GM18870 (cell line): ENCODE results near the gene ANKRD63.

Experiments used
- ATAC-seq: cut with Tn5 transposase; IDR thresholded peaks from one replicate; pipeline ENCODE4 v1.9.1; 2021; ENCODE audit warnings: moderate library complexity; ENCODE audit not compliant: unreplicated experiment

The ANKRD63 gene

DNA sequence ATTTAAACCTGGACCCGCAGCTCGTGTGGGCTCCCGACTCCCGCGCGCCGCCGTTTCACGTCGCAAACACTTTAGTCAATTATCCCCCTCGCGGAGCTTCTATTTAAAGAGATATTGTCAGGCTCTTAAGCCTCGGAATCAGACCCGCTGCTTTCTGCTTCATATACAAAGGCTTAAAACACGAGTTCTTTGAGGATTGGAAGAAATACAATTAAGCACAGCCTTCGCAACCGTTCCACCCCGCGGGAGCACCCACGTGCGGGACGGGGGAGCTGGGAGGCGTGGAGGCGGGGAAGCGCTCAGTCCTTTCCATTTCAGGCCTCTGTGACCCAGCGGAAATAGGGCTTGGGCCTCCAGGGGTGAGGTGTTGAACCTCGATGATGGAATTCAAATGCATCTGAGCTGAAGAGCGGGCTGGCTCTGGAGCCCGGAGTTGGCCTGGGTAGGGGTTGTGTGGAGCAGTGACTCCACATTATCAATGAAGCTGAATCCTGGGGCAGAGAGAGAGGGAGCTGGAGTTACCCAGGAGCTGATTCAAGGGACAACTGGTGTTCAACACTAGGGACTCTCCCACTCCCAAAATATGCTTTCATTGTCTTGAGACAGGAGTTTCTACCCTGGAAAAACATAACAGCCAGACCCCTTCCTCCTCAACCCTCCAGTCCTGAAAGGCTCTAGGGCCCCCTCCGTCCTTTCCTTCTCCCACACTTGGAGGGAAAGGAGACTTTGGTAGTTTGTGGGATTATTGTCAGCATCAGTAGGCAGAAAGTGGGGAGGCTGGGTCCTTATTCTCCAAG lies 2.4 kb downstream of the ANKRD63 start:
- no peak for ATAC-seq

DNA sequence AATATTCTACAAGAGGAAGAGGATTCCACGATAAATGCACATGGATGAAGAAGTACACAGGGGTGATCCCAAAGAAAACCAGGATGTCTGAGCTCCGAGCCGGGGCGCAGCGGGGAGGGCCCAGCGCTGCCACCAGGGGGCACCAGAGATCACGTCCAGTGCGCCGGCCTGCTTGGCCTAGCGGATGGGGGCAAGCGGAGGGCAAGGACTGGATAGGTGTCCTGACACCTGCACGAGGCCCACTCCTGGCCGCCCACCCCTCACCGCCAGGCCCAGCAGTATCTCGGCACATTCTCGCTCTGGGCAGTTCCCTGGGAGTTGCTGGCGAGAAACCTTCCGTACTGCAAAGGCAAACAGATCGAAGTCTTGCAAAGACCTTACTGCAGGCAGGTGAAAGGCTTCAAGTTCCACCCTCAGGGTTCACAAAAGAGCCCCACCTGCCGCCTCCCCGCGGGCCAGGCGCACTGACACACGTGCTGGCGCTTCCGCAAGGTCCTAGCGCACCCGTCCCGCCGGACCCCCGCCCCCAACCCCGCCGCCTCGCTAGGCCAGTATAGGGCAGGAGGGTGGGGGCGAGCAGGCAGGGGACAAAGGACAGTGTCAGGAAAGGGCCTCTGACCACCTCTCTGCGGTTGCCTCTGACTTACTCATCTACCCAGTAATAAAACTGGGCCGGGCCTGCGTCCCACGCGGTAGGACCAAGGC lies 3.3 kb downstream of the ANKRD63 start:
- ATAC-seq = no peak

DNA sequence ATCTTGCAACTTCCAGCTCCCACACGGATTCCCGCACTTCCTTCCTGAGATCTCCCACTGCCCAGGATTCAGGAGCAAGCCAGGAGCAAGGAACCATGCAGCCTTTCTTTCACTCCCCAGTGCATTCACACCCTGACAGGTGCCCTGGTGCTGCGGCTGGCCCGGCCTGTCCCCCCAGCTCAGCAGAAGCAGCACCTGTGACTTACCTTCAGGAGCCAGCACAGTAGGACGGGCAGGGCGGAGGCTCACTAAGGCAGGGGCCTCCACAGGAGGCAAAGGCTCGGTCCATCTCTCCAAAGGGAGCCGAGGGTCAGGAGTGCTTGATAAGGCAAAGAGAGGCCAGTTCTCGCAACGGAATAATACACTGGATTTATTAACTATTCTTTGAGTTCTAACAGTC lies 4.8 kb downstream of the ANKRD63 start:
- no peak for ATAC-seq

DNA sequence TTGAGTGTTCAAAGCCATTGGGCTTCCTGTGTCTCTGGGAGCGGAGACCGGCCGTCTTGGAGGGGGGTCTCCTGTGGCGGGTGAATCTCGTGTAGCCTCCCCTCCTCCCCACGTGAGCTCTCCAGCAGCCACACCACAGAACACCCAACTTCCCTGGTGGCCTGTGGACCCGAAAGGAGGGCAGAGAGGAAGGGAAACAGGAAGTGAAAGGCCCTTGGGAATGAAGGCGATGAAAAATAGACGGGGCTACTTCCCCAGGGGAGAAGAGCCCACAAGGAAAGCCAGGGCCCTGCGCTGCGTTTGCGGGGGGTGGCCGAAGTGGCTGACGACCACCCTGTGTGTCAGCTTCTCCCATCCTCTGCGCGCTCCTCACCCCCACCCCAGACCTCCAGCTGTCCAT lies 5.4 kb downstream of the ANKRD63 start:
- ATAC-seq = no peak

DNA sequence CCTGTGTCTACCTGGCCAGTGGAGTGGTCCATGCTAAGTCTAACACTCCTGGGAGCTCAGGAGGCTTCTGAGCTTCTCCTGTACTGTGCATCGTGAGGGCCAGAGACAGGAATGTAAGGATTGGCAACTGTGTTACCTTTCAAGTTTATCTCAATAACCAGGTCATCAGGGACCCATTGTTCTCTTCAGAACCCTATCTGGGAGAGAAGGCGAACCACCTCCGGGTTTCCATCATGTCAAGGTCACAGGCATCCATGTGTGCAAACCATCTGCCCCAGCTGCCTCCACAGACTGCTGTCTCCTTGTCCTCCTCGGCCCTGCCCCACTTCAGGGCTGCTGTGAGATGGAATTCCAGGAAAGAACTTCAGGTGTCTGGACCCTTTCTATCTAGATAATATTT lies 5.9 kb downstream of the ANKRD63 start:
- ATAC-seq = no peak

DNA sequence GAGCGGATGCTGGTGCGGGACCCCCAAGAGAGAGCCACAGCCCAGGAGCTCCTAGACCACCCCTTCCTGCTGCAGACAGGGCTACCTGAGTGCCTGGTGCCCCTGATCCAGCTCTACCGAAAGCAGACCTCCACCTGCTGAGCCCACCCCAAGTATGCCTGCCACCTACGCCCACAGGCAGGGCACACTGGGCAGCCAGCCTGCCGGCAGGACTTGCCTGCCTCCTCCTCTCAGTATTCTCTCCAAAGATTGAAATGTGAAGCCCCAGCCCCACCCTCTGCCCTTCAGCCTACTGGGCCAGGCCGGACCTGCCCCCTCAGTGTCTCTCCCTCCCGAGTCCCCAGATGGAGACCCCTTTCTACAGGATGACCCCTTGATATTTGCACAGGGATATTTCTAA lies 6.9 kb downstream of the ANKRD63 start:
- no peak for ATAC-seq

DNA sequence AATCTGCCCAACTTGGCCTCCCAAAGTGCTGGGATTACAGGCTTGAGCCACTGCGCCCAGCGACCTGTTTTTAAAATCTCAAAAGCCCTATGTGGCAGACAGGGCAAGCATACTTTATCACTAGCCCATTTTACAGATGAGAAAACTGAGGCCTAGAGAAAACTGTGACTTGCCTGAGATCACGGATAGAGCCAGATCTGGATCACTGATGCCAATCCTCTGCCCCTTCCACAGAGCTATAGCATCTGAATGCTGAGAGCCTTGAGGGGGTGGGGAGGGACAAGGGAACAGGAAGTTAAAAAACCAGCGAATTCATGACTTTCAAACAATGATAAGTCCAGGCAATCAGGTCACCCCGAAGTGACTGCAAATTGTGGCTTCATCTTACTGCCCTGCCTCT lies 7.3 kb downstream of the ANKRD63 start:
- ATAC-seq = no peak

DNA sequence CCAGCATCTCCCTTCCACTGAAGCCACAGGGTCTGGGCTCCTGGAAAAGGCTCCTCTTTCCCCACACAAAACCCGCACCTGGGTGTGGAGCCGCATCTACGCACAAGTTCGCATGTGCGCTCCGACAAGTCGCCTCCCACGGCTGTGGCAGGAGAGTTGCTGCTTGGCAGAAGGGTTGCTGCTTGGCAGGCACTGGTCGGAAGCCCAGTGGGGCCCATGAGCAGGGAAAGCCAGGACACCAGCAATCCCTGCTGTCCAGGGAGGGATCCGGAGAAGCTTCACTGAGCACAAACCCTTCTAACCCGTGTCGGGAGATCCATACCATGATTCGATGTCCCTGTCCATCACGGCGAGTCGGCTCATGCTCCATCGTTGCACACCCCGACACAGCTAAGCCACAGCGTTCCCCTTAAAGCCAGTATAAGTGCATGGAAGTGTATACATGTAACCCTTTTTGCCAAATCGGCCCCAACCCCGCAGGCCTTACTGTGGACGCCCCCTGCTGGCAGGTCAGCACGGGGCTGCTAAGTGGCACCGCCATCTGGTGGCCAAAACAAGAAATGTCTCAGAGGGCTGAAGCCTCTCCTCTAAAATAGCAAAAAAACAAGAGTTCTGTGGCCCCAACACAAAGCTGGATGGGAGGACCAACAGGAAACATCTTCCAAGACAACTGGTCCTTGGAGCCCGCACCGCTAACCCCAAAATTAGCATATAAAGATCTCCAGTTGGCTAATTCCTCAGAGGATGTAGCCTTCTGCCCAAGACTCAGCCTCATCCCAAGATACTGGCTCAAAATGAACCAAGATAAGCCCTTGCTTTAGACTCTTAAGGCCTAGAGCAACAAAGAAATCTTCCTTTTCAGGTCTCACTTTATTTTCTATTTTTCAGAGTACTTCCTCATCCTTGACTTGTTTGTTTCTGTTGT lies 8.3 kb downstream of the ANKRD63 start:
- no peak for ATAC-seq

DNA sequence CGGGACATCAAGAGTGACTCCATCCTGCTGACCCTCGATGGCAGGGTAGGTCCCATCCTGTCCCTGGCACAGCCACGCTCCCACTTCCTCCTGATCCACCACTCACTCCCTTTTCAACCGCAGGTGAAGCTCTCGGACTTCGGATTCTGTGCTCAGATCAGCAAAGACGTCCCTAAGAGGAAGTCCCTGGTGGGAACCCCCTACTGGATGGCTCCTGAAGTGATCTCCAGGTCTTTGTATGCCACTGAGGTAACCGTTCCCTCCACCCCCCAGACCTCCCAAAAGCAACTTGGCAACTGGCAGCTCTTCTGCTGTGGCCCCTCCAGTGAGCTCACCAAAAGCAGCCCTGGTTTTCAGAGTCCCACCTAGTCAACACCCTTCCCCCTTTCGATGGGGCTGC lies 9.4 kb downstream of the ANKRD63 start:
- no peak for ATAC-seq

DNA sequence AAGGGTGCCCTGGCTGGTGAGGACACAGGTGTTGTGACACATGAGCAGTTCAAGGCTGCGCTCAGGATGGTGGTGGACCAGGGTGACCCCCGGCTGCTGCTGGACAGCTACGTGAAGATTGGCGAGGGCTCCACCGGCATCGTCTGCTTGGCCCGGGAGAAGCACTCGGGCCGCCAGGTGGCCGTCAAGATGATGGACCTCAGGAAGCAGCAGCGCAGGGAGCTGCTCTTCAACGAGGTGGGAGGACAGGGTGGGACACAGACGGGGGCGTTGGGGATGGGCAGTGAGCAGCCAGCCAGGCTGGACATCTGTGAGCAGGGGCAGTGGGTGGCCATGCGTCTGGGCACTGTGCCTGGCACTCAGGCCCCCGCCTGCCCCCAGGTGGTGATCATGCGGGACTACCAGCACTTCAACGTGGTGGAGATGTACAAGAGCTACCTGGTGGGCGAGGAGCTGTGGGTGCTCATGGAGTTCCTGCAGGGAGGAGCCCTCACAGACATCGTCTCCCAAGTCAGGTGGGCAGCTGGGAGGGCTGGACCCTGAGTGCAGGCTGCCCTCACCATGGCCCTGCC lies 10.3 kb downstream of the ANKRD63 start:
- no peak for ATAC-seq

DNA sequence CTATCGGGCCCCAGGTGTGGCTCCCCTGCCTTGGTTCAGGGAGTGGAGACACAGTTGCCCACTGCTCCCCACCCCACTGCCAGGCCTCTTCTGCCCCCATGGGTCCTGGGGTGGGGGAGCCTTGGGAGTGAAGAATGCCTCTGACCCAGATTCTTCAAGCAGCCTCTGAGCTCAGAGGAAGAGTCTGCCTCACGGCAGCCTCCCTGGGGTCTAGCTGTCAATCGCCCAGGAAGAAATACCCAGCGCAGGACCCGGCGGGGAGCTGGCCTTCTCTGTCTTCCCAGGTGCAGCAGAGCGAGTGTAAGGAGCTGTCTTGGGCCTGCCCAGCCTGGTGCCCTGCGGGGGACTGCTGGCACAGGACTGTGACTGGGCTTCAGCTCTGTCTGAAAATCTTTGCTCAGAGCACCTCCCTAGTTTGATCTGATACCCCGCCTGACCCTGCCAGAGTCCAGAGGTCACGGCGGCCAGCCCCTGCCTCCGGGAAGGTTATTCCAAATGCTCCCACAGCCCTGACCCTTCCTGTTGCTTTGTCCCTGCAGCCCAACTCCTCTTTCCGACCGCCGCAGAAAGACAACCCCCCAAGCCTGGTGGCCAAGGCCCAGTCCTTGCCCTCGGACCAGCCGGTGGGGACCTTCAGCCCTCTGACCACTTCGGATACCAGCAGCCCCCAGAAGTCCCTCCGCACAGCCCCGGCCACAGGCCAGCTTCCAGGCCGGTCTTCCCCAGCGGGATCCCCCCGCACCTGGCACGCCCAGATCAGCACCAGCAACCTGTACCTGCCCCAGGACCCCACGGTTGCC lies 11.0 kb downstream of the ANKRD63 start:
- ATAC-seq = no peak

DNA sequence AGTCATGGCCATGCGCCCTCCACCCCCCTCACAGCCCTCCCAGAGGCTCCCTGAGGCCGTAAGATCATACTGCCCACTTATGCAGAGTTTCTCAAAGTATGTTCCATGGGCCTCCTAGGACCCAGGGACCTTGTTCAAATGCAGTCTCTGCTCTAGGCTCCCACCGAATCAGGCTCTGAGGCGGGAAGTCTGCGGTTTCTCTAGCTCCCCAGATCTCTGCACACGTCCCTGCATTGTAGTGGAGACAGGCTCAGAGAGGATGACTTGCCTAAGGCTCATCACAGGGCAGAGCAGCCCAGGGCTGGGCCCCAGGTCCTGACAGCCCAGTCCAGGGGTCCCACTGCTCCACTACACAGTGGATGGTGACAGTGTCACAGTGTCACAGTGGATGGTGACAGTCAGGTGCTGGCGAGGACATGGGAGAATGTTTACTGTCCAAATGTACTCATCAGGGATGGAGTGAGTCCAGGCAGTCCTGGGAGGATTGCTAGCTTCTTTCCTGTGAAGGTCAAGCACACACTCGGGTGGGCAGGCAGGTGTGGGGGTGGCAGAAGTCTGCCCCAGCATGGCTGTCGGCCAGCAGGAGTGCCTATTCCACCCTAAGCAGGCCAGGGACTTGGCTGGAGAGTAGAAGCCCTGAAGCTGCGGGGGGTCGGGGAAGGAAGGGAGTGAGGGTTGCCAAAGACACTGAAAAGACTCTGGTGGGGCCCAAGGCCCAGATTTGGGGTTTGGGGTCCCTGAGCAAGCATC lies 12.4 kb downstream of the ANKRD63 start:
- no peak for ATAC-seq

DNA sequence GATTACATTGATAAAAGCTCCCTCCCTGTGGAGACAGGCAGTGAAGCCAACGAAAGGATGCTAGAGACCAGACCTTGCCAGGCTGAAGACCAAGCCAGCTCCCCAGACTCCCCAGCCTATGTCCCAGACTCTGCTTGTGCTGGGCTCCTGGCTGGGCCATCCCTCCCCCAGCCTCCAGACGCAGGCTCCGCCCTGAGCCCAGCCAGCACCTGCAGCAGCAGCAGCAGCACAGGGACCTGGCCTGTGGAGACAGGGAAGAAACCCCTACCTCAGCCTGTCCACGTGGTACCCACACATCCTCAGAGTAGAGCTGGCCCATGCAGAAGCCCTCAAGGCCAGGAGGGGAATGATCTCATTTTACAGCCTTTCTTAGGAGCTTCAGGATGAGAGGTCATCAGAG lies 13.3 kb downstream of the ANKRD63 start:
- no peak for ATAC-seq

DNA sequence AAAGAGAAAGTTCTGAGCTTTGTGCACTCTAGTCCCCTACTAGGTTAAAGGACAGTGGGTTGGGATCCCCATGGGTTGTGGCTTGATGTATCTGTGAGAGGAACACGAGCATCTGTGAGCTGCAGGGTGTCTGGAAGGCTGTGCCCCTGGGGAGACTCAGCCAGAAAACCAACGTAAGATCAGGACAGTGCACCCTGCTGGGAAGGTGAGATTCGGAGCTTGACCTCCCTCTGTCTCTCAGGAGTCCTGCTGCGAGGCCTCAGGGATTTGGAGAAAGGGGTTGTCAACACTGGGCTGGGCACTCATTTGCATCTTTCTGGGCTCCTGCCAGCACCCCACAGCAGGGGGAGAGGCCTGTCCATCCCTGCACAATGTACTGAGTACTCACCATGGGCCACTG lies 15.2 kb downstream of the ANKRD63 start:
- ATAC-seq = no peak

DNA sequence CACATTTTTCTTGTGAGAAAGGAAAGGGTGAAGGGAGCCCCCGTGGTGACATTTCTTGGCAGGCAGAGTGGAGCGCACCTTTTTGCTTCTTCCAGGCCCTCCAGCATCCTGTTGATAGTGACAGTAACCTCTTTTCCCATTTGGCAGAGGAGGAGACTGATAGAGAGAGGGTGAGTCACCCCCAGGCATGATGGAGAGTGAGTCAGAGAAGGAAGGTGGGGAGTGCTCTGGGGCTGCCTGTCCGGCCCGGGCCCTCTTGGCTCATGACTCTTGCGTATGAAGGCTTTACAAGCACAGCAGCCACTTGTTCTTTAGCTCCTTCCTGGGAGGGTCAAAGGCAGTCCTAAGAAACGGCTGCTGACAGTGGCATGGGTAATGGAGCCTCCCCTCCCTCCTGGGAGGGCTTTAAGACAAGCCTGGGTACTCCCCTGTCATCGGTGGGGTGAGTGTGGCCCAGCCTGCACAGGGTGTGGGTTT lies 16.0 kb downstream of the ANKRD63 start:
- ATAC-seq = no peak

DNA sequence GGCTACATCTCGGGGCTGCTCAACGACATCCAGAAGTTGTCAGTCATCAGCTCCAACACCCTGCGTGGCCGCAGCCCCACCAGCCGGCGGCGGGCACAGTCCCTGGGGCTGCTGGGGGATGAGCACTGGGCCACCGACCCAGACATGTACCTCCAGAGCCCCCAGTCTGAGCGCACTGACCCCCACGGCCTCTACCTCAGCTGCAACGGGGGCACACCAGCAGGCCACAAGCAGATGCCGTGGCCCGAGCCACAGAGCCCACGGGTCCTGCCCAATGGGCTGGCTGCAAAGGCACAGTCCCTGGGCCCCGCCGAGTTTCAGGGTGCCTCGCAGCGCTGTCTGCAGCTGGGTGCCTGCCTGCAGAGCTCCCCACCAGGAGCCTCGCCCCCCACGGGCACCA lies 17.0 kb downstream of the ANKRD63 start:
- ATAC-seq = no peak

DNA sequence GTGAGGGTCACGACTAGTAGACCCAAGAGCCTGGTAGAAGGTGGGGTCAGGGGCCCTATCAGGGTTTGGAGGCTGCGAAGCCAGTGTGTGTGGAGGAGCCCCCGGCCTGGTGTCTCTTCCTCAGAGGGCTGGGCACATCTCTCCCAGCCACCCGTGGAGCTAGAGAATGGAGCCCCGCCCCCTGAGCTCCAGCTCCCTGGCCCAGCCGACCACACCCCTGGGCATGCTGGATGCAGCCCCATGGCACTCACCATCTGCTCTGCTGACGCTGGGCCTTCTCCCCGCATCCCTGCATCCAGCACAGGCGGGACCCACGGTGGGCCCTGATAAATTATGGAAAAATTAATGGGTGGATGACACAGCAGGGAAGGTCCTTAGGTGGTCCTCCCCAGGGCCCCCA lies 17.5 kb downstream of the ANKRD63 start:
- no peak for ATAC-seq

DNA sequence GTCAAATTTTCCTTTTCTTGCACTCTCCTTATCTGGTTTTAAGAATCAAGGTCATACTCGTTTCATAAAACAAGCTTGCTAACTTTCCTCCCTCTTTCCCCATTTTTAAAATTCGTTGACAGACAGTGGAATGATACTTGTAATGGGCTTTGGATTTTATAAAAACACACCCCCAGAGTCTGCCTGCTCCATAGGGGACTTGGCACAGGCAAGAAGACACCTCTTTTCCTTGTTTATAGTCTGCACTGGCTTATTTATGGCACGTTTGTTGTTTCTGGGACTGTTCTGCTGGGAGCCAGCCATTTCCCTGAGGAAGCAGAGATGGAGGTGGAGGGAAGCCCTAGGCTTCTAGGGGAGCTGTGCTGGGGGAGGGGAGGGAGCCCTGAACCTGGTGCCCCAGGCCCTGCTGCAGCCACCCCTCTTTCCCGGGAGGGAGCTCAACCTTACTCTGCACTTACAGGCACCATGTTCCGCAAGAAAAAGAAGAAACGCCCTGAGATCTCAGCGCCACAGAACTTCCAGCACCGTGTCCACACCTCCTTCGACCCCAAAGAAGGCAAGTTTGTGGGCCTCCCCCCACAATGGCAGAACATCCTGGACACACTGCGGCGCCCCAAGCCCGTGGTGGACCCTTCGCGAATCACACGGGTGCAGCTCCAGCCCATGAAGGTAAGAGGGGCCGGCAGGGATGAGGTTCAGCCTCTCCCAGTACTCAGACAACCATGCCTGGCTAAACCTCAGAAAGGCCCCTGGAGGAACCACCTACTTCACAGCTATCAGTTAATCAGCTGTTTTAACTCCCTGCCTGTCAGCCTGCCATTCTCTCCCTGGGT lies 18.3 kb downstream of the ANKRD63 start:
- ATAC-seq = no peak
